Measurements from ENCODE around the gene YOD1.

Gene YOD1

DNA sequence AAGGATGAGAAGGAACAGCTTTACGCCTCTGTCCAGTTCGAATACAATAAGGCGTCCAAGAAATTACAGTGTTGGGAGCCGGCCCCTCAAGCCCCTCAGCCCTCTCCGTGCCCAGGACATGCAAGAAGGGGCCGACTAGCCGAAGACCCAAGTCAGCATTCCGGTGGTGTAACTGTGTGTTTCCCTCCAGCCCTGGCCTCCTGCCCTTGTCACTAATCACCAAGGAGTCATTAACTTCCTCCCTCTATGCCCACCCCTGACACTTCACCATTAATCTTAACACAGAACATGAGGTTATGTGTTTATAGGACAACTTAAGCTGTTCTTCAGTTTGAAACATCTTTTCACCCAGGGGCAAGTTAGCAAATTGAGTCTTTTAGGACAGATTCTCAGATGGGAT is 21.2 kb upstream of the YOD1 start:
- DNase-seq, result no peak

DNA sequence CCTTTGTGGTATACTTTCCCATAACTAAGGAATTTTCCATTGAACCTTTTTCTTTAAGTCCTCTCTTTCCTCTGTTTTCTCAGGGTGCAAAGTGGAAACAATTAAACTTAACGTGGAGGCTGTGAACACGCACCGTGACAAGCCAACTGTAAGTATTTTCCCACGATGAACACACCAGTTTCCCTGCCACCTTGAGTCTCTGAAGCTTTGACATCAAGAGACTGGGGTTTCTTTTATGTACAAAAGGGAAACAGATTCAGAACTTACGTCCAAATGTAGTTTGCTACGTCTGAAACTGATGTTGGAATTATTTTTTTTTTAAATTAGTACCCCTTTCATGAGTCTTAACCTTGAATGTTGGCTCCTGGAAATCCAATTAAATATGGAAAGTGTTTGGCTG is 20.4 kb upstream of the YOD1 start:
- no peak for DNase-seq

DNA sequence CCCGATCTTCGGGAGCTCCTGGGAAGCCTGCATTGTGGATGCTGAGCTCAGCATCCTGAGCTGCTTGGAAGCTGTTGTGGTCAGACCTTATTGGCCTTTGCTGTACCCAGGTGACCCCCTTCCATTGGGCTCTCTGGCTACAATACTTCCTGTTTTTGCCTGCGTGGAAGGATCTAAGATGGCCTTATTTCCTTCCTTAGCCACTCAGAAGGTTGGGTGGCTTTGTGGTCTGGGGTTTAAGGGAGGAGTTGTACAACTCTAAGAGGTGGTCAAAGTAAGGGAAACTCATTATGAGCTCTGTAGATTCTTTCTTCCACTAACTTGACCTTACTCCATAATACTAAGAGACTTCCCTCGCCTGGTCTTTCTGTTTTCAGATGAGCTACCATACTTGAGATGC is 19.8 kb upstream of the YOD1 start:
- DNase-seq, result peak; percentile 76

DNA sequence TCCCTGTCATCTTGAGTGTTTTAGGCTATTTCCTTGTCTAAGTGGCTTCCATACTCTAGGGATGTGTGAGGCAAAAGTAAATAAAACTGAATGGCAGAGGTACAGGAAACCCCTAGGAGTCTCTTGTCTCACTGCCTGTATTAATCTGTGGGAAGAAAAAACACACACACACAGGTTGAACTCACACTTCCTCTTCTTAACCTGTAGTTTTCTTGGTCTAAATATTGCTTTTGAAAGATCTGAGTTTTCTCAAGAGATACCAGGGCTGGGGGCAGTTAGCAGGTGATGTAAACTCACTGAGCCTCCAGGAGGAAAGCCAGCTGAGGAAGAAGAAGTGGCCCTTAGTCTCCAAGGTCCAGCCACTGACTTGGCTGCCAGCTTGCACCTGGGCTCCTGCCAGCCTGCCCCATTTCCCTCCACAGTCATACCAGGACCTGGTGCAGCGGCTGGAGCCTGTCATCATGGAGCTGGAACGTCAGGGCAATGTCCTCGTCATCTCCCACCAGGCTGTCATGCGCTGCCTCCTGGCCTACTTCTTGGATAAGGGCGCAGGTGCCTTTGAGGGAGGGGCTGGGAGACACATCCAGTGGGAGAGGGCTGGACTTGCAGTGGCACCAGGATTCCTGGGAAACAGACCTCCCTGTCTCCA is 19.0 kb upstream of the YOD1 start:
- DNase-seq, result no peak

DNA sequence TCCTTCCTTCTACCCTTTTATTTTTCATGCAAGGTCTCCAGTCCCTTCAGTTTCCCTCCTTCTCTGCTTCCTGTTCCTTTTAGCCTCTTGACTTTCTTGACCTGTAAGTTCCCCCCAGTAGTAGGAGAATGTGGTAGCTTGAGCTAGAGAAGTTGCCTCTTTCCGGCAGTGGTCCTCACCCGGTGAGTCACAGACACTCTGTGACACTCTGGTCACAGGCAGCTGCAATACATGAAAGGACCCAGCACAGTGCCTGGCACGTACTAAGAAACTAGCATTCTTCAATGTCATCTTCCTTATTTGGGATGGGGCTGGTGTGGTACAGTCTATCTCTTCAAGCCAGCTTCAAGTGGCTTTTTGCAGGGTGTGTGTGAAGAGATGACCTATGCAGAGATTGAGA is 18.1 kb upstream of the YOD1 start:
- DNase-seq, result no peak

DNA sequence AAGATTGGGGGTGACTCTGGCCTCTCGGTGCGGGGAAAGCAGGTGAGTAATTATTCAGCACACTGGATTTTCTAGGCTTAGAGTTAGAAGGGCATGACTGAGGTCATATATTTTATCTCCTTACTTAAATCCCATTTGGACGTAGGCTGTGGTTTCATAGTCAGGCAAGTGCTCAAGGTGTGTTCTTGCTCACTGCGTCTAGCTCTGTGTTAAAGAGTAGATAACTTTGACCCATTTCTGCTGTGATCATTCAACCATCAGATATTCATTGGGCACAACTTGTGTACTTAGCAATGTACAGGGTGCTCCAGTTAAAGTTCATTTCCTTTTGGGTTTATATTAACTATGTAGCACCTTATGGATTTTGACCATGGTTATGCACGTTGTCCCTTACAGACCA is 16.7 kb upstream of the YOD1 start:
- DNase-seq, result no peak

DNA sequence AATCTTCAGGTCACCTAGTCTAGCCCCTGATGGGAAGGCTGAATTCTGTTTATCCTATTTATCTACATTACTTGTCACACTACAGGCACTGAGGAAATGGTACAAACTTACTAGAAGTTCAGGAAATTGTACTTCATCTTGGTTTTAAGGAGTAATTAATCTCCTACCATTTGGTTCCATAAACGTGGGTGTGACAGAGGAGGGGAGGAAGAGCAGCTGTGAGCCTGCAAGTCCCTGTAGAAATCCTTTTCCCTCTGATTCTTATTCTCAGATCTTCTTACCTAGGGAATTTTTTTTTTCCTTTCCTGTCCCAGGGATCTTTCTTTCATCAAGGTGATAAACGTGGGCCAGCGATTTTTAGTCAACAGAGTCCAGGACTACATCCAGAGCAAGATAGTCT is 16.2 kb upstream of the YOD1 start:
- no peak for DNase-seq

DNA sequence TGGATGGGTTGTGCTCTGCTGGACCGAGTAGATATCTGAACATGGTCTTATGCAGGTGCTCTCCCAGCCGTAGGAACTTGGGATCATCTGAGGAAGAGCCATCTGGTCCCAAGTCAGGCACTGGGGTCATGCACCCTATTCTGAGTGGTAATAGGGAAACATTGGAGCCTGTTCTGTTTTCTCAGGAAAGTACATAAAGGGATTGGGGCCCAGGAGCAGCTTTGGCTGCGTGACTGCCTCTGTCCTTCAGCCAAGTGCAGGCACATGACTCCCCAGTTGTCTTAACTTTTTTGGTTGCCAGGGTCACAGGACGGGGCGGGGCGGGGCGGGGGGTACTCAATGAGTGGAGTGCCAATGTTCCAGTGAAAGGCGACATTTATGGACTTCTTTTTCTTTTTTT is 13.6 kb upstream of the YOD1 start:
- DNase-seq, result no peak

DNA sequence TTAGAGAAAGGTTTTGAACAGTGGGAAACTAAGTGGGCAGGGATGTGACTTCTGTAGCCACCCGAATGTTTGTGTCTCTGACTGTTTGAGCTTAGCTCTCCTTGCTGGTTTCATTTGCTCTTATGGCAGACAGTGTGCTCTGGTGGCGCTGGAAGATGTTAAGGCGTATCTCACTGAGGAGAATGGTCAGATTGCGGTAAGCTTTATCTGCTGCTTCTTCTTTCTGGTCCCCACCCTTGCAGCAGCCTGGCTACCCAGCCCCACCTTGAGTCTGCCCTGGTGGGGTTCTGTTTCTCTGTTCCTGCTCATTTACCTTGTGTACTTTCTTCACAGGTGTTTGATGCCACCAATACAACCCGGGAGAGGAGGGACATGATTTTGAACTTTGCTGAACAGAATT is 12.0 kb upstream of the YOD1 start:
- peak; percentile 32 for DNase-seq

DNA sequence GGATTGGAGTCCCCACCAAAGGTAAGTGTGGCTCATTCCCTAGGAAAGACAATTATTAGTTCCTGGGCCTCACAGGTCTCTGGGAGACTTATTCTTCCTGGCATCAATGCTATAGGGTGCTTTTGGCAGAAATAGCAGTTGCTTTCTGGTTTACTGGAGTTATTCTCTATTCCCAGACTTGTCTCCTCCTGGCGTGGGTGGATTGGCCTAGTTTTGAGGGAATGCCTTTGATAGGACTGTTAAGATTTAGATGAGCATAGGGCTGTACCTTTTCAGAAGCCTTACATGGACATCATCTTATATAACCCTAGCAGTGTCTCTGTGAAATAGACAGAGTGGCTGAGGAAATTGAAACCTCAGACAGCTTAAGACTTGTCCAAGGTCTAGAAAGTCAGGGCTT is 11.1 kb upstream of the YOD1 start:
- no peak for DNase-seq

DNA sequence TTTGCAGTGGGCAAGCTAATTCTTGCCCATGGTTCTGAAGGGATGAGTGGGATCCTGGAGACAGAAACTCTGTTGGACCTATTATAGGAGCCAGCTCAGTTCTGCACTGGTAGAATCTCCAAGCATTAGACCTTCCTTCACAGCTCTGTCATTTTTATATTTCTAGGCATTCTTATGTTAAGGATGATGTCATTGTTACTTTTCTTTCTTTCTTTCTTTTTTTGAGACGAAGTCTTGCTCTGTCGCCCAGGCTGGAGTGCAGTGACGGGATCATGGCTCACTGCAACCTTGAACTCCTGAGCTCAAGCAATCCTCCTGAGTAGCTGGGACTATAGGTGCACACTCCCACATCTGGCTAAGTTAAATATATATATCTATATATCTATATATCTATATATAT is 9.6 kb upstream of the YOD1 start:
- DNase-seq, result no peak

DNA sequence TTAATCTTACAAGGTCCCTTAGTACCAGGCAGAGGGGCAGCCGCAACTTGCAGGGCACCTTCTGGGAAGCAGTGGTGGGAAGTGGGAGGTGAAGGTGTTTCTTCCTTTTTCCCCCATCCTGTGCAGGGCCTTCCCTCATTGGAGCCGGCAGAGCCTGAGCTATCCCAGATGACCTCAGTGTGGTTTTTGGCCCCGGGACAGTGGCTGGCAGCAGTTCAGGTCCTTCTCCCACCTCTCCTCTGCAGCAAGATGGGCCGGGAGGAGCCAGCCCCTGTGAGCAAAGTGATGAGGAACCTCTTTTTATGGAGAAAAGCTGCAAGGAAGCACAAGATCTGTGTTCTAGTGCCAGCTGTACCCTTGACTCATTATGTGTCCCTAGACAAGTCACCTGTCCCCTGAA is 8.9 kb upstream of the YOD1 start:
- no peak for DNase-seq

DNA sequence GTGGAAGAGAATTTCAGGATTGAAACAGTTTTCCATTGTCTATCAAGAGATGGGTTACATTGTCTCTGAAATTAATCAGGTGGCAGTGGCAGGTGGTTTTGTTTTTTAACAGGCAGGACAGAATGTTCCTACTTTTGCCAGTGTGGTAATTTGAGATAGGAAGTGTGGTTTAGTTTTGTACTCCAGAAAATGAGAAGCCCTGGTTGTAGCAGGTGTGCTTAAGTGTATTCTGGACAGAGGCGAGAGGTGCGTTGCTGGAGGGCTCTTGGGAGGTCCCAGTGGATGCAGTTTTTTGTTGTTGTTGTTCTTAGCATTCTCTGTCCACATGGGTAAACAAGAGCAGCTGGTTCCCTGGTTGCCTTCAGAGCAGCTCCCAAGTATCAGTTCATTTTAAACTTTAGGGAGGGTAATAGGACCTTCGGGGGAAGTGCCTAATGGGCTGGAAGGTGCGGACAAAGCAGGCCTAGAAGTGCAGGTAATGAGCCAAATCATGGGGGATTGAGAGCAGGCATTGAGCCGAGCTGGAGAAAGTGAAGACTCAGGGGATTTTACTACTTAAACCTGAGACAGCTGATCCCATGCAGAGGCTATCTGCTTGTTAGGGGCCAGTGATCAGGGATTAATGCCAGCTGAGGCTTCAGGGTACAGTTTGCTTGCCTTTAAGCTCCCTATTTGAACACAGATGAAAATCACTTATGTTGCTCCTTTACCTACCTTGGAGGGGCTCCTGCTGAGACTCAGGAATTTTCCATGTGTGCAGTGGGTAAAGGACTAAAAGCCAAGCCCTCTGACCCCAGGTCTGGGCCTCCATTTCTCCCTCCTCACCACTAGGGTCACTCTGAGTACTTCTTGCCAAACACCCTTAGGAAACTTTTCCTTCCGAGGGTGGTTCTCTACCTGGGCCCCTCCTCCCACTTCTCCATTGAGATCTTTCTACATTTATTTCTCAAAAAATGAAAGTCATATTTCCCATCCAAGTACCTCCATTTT is 8.2 kb upstream of the YOD1 start:
- DNase-seq, result peak; percentile 28

DNA sequence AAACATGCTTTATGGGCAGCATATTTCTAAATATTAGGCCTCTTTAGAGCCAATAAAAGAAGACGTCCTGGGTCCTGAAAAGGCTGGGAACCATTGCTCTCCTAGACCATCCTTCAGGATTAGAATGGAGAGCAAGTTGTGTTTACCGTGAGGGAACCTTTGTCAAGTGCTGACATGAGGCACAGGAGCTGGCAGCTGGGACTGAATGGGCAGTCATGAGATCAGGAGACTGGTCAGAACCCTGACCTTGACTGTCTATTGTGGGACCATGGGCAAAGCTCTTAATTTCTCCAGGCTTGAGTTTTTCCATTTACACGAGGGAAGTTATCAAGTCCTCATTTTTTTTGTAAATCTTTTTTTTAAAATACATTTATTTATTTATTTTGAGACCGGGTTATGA is 7.2 kb upstream of the YOD1 start:
- no peak for DNase-seq

DNA sequence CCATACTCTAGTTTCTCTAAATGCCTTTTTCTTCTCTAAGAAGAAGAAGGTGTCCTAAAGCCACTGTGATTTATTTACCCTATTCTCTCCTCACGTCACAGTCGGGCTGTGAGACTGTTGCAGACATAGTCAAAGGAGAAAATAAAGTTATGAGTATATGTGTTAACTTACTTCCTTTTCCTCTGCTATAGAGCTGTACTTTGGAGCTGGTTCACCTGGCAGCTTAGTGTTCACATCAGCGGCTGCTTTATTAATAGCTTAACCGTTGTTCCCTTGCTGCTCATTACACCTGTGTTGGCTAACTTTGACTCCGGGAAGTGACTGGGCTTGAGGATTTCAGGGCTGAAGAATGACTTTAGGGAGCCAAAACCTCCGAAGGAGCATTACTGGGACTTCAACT is 5.7 kb upstream of the YOD1 start:
- no peak for DNase-seq

DNA sequence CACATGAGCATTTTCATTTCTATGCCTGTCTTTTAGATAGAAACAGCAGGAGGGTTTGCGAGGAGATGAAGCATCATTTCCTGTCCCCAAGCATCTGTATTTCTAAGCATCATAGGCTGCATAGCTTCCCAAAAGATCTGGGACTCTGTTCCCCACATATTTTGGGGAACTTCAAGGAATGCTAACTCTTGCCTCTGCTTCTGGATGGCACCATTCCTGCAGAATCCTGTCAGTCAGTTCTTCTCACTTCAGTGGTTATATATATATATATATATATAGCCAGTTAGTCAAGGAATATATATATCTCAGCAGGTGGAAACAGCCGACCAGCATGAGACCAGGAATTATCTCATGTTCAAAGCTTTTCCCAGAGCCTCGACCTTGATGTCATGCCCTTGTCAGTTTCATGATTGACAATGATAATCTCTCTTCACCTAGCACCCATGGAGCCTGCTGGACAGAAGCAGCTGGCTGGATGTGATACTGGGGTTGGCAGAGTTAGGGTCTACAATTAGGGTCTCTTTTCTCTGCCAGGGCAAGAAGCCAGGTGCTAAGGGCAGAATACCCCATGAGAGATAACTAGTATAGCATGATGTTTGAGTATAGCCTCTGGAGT is 4.5 kb upstream of the YOD1 start:
- DNase-seq, result no peak

DNA sequence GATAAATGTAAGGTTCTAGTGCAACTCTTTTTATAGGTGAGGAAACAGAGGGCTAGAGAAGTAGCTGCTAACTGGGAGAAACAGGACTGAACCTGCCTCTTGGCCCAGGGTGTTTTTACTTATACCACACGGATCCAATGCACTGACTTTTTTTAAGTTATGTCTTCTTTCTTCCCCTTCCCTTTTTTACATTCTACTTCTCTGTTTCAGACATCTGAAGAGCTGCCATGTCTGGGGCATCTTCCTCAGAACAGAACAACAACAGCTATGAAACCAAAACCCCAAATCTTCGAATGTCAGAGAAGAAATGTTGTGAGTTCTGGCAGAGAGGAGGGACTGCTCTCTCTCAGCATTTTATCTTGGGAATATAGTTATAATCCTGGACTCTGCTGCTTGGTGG is 3.5 kb upstream of the YOD1 start:
- DNase-seq, result no peak

DNA sequence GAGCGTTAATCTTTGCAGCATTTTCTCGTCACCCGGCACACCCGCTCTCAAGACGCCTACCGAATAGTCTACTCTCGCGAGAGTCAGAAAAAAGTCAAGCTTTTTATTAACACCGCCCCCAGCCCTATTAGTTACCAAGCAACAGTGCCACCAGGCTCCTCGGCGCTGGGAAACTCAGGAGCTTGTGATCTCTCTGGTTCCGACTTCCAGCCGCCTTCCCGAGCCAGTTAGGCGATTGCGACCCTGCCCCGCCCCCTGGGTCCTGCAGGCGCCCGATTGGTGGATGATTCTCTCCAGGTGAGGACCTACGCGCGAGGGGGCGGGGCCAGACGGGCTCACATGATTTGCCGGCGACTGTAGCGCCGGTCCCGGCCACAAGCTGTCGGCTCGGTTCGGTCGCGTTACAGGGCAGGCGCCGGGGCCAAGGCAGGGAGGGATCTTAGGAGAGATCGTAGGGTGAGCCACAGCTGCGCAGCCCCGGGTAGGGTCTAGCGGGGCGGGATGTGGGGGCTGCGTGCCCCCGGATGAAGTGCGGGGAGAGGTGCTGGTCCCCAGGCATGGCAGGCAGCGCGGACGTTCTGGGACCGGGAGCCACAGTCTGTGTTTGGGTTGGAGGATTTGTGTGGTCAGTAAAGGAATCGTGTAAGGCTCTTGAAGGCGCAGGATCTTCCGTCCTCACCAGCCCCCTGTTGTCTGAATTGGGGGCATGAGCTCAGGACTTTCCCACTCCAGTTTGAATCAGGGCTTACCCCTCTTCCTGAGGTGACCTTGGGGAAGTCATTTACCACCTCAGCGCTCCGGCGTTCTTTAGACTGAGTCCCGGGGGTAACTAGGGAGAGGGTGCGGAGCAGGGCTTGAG is 2.1 kb upstream of the YOD1 start, which contains the start of gene PFKFB2:
PFKFB2 (plus strand) TSS at position 365 of the 859 bp plus-strand sequence. CDS start 1,443 bp downstream, outside the sequence.
- DNase-seq, result peak; percentile 96

DNA sequence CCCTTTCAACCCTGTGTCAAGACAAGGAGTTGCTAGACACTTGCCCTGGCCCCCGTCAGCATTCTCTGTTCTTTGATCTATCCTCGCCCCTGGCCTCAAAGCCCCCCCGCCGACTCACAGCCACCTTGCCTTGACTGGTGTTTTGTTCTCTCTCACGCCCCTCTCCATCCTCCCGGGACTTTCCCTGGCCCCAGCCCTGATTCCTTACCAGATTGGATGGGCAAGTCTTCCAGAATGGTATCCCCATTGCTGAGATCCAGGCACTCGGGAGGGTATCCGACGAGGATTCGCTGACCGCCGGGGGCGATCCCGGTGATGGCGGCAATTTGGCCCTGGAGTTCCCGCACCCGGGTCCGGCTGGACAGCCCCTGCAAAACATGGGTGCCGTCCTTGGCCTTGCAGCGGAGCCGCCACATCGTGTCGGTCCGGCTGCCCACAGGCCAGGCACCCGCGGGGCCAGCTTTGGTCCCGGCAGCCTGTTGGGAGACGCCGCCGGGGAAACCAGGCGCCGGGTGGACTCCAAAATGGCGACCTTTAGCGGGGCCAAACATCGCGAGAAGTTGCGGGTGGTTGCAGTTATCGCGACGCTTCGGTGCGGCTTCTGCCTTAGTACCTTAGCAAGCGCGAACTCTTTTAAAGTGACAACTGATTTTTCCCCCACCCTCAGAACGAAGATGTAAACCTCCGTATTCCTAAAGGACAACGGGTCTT is 373 bp downstream of the YOD1 start:
- peak; percentile 96 for DNase-seq

DNA sequence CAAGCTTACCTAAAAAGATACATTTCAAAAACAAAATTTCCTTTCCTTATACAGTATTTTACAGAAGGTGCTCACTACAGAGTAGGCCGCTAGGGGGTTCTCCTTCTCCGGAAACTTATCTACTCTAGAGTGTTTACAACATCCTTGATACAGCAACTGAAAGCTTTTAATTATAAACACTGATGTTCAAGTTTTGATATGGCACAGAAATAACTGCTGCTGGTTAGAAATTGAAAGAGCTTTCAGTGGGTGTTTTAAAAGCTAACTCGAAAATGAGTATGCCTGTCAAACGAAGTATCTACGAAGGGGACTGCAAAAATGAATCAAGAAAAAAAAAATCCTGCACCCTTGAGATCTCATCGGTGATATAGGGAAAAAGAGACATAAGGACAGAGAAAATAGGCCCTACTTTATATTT is 1.0 kb downstream of the YOD1 start:
- peak; percentile 90 for DNase-seq

DNA sequence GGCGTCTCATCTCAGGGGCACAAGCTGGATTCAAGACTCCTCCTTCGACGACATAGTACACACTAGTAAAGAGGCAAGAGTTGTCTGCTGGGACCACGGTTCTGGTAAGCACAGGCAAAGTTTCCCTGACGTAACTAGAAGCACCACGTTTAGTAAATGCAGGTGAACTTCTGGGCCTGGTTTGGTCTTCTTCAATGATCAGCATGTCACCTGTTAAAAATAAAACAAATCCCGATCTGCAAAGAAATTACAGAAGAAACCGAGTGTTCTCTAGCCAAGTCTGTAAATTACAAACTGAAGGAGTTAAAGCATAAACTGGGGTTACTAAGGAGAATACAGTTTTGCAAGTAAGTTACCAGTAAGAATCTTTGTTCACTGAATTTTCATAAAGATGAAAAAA is 1.5 kb downstream of the YOD1 start:
- DNase-seq, result no peak

DNA sequence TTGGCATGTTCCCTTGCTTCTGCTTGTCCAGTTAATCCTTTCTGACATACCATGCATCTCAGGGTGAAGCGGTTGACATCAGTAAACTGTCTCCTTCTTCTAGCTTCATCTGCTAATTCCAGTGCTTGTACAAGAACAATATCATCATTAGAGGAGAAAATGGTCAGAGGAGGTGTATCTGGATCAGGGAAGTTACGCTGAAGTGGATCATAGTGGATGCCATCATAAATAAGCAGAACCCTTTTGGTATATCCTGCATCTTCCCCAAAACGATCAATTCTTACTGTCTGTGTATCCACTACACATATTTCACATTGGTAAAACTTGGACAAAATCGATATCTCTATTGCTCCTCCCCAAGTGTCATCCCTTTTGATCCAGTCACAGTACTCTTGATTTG is 2.0 kb downstream of the YOD1 start:
- no peak for DNase-seq

Measured in hematopoietic multipotent progenitor cell treated with erythropoietin and hydrocortisone succinate and interleukin-3 and kit ligand, for 6 days (in vitro differentiated cells).